GM10266 (cell line): ENCODE measurements around the gene CTNS.

Experiments
- DNase-seq: peaks from one replicate; pipeline ENCODE4 v3.0.0; 2012; ENCODE audit errors: extremely low spot score
- CTCF ChIP-seq: IDR thresholded peaks from 2 replicates; pipeline ENCODE4 v1.5.1; 2012; ENCODE audit warnings: mild to moderate bottlenecking, low read depth; ENCODE audit not compliant: control insufficient read depth, insufficient read depth; ENCODE audit errors: missing control alignments

CTNS gene

GRCh38 chr17:3647769-3648555 lies 11.4 kb downstream of the CTNS start:
- TF ChIP-seq CTCF, result peak; percentile 59
- DNase-seq, result no peak

DNA sequence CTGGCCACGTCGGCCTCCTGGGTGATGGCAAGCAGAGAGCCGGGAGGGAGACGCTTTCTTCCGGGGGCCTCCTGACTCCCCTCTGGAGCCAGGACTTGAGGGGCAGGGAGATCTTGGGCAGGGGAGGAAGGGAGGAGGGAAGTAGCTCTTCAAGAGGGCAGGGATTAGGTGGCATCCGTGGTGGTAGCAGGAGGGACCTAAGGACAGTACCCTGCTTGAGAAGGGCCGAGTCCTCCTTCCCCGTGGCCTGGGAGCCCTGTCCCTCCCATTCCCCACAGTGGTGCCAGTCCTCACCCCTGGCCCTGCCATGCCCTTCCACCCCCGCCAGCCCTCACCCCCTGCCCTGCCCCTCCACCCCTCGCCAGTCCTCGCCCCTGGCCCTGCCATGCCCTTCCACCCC lies 19.2 kb downstream of the CTNS start:
- DNase-seq, result no peak
- no peak for TF ChIP-seq CTCF

- no peak for DNase-seq
- no peak for TF ChIP-seq CTCF
These were observed 19.8 kb downstream of the CTNS start for GRCh38 chr17:3656353-3656752.

DNA sequence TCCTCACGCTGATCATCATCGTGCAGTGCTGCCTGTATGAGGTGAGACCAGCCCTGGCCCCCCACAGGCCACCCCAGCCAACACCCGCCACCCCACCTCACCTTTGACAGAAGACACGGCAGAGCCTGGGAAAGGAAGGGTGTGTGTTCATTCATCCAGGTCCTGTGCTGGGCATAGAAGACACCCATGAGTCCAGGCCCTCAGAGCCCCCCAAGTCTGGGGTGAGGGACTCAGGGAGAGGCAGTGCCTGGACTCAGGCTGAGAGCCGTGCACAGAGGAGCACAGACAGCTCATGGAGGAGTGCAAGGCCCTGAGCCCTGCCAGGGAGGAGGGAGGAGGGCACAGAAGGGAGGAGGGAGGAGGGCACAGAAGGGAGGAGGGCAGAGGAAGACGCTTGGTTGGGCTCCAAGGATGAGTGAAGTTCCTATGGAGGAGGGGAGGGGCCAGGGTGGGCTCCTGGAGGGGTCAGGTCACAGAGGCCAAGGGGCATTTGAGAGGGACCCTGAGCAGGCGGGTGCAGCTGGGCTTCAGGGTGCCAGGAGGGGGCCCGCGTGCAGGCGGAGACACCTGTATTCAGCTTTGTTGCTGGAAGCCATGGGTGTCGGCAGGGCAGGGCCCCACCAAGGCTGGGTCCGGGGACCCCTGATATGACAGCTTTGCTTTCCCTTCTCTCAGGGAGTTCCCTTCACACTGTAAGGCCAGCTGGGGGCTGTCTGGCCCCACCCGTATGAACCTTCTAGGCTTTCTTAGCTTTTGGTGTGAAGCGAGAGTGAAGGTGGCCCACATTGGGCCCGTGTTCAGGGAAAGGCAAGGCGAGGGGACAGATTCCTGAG lies 20.4 kb downstream of the CTNS start:
- DNase-seq, result no peak
- TF ChIP-seq CTCF, result no peak

DNA sequence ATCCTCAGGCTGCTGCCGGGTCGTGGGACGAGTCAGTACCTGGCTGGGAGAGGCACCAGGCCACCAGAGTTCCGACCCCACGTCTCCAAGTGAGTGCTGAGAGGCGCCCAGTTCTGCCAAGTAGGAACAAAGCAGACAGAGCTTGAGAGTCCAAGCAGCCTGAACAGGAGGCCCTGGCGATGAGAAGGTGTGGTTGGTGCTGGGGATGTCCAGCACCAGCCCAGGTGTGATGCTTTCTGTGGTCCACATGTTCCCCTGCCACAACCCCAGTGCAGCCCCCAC lies 21.0 kb downstream of the CTNS start:
- no peak for DNase-seq
- TF ChIP-seq CTCF, result no peak

- no peak for DNase-seq
- TF ChIP-seq CTCF, result no peak
These were observed 21.6 kb downstream of the CTNS start for GRCh38 chr17:3657874-3658783.
